DND-41 (cell line): ENCODE data around the gene RAPGEF2.

Source experiments
- EZH2 ChIP-seq: IDR thresholded peaks from 3 replicates; pipeline ENCODE4 v1.6.1; 2012; ENCODE audit warnings: borderline replicate concordance, low read depth, mild to moderate bottlenecking, moderate library complexity, low read length, inconsistent platforms; ENCODE audit not compliant: severe bottlenecking
- TF ChIP-seq, protein P1 (sequence below): IDR thresholded peaks from 2 replicates; pipeline ENCODE4 v1.5.1; 2012; ENCODE audit warnings: borderline replicate concordance, low read length, moderate library complexity, mild to moderate bottlenecking; ENCODE audit not compliant: poor library complexity, severe bottlenecking; ENCODE audit errors: extremely low read depth

DNA sequence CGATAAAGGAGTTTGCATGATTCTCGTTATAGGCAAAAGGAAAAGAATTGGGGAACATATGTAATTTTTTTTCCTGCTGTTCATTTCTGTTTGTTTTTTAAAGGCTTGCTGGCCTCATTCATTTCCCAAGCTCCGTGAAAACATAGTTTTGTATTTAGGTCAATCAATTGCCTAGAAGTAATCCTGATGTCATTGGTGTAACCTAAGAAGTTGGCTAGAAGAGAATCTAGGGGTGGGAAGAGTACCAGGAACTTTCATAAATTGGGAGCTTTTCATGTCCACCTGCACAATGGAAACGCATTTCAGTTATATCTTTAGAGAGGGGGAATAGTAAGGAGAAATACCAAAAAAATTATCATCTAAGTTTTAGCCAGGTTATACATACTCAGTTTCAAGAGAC, 3.8 kb downstream of the RAPGEF2 start:
- TF ChIP-seq EZH2: no peak
- TF ChIP-seq, protein P1, sequence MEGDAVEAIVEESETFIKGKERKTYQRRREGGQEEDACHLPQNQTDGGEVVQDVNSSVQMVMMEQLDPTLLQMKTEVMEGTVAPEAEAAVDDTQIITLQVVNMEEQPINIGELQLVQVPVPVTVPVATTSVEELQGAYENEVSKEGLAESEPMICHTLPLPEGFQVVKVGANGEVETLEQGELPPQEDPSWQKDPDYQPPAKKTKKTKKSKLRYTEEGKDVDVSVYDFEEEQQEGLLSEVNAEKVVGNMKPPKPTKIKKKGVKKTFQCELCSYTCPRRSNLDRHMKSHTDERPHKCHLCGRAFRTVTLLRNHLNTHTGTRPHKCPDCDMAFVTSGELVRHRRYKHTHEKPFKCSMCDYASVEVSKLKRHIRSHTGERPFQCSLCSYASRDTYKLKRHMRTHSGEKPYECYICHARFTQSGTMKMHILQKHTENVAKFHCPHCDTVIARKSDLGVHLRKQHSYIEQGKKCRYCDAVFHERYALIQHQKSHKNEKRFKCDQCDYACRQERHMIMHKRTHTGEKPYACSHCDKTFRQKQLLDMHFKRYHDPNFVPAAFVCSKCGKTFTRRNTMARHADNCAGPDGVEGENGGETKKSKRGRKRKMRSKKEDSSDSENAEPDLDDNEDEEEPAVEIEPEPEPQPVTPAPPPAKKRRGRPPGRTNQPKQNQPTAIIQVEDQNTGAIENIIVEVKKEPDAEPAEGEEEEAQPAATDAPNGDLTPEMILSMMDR: no peak
